GM21515 (cell line): ENCODE data around the gene C1QL1.

ENCODE experiments used
- ATAC-seq: cut with Tn5 transposase; IDR thresholded peaks from one replicate; pipeline ENCODE4 v1.9.1; 2021; ENCODE audit not compliant: unreplicated experiment

The C1QL1 gene

GRCh38 chr17:44989552-44990138 lies 21.5 kb upstream of the C1QL1 start:
- ATAC-seq = no peak

- no peak for ATAC-seq
These were observed 20.2 kb upstream of the C1QL1 start for GRCh38 chr17:44988044-44988942.

GRCh38 chr17:44983563-44983962 lies 15.5 kb upstream of the C1QL1 start:
- no peak for ATAC-seq

- no peak for ATAC-seq
These were observed 14.1 kb upstream of the C1QL1 start for GRCh38 chr17:44982113-44982702.

GRCh38 chr17:44981221-44981968 lies 13.3 kb upstream of the C1QL1 start:
- no peak for ATAC-seq

- no peak for ATAC-seq
These were observed 11.4 kb upstream of the C1QL1 start for GRCh38 chr17:44979426-44979995.

- ATAC-seq = no peak
These were observed 10.7 kb upstream of the C1QL1 start for GRCh38 chr17:44978807-44979206.

GRCh38 chr17:44977814-44978550 lies 9.9 kb upstream of the C1QL1 start:
- ATAC-seq = no peak

GRCh38 chr17:44977065-44977464 lies 9.0 kb upstream of the C1QL1 start:
- ATAC-seq = no peak

GRCh38 chr17:44976206-44976605 lies 8.1 kb upstream of the C1QL1 start:
- ATAC-seq = no peak

GRCh38 chr17:44972953-44973352 lies 4.8 kb upstream of the C1QL1 start:
- no peak for ATAC-seq

- ATAC-seq = no peak
These were observed 3.8 kb upstream of the C1QL1 start for GRCh38 chr17:44971776-44972483.

- ATAC-seq = no peak
These were observed 2.1 kb upstream of the C1QL1 start for GRCh38 chr17:44970136-44970741.

GRCh38 chr17:44969144-44969780 lies 1.2 kb upstream of the C1QL1 start:
- no peak for ATAC-seq

- no peak for ATAC-seq
These were observed 237 bp downstream of the C1QL1 start for GRCh38 chr17:44967907-44968224.

- peak; percentile 11 for ATAC-seq
These were observed 837 bp downstream of the C1QL1 start for GRCh38 chr17:44967026-44967906.

GRCh38 chr17:44966348-44967025 lies 1.6 kb downstream of the C1QL1 start:
- no peak for ATAC-seq
